DND-41 (cell line): ENCODE measurements around the gene FRMD8.

Source experiments
- CTCF ChIP-seq: IDR thresholded peaks from 2 replicates; pipeline ENCODE4 v1.5.1; 2012; ENCODE audit warnings: borderline replicate concordance, low read length, moderate library complexity, mild to moderate bottlenecking; ENCODE audit not compliant: poor library complexity, severe bottlenecking; ENCODE audit errors: extremely low read depth
- EZH2 ChIP-seq: IDR thresholded peaks from 3 replicates; pipeline ENCODE4 v1.6.1; 2012; ENCODE audit warnings: borderline replicate concordance, low read depth, mild to moderate bottlenecking, moderate library complexity, low read length, inconsistent platforms; ENCODE audit not compliant: severe bottlenecking

GRCh38 chr11:65362320-65362931, 24.0 kb upstream of the FRMD8 start:
- TF ChIP-seq EZH2 (no peak), CTCF (no peak)
